GM23338 (cell line): ENCODE measurements around the gene PMM1. TPM values are rescaled to one million over a fixed set of nuclear protein-coding genes. Genes with fewer than 3 reads are reported as not detected.

Source experiments
- ATAC-seq: fragments of 200-7000 bp; cut with Tn5 transposase; 3 replicates; pipeline ENCODE4 v1.9.1; 2020
- DNase-seq: peaks from one replicate; pipeline ENCODE4 v3.0.0-alpha.2; 2015; ENCODE audit warnings: low spot score
- H2AFZ ChIP-seq: fragments of 200-600 bp; sonication (generic); 2 replicates; pipeline ENCODE4 v1.8.0; 2016; ENCODE audit warnings: antibody characterized with exemption, mild to moderate bottlenecking, moderate library complexity
- H3F3A ChIP-seq: fragments of 200-600 bp; sonication (generic); replicated peaks from 2 replicates; pipeline ENCODE4 v1.8.0; 2017; ENCODE audit warnings: antibody characterized with exemption, mixed run types, low read depth
- H3K27ac ChIP-seq: fragments of 200-600 bp; sonication (generic); 2 replicates; pipeline ENCODE4 v1.6.1; 2016; ENCODE audit warnings: low read depth
- H3K27me3 ChIP-seq: fragments of 200-600 bp; sonication (generic); 2 replicates; pipeline ENCODE4 v1.8.0; 2016; ENCODE audit warnings: mild to moderate bottlenecking, mixed run types, moderate library complexity; ENCODE audit not compliant: insufficient read depth
- H3K36me3 ChIP-seq: fragments of 200-600 bp; sonication (generic); 2 replicates; pipeline ENCODE4 v1.8.0; 2016; ENCODE audit warnings: mild to moderate bottlenecking; ENCODE audit not compliant: insufficient read depth
- H3K4me1 ChIP-seq: fragments of 200-600 bp; sonication (generic); 2 replicates; pipeline ENCODE4 v1.8.0; 2016; ENCODE audit warnings: mild to moderate bottlenecking, moderate library complexity; ENCODE audit not compliant: insufficient read depth
- H3K4me2 ChIP-seq: fragments of 200-600 bp; sonication (generic); 2 replicates; pipeline ENCODE4 v1.7.1; 2017; ENCODE audit warnings: mixed run types
- H3K4me3 ChIP-seq: fragments of 200-600 bp; sonication (generic); 2 replicates; pipeline ENCODE4 v1.6.1; 2016; ENCODE audit warnings: mixed run types
- H3K79me2 ChIP-seq: fragments of 200-600 bp; sonication (generic); replicated peaks from 2 replicates; pipeline ENCODE4 v1.8.0; 2017; ENCODE audit warnings: mild to moderate bottlenecking; ENCODE audit not compliant: insufficient read depth
- H3K9me2 ChIP-seq: fragments of 200-600 bp; sonication (generic); 2 replicates; pipeline ENCODE4 v1.8.0; 2017; ENCODE audit not compliant: insufficient read depth
- H4K20me1 ChIP-seq: fragments of 200-600 bp; sonication (generic); replicated peaks from 2 replicates; pipeline ENCODE4 v1.8.0; 2017; ENCODE audit warnings: mild to moderate bottlenecking; ENCODE audit not compliant: insufficient read depth
- H3K27ac Mint-ChIP-seq: 2 replicates; pipeline ENCODE4 v1.8.0; 2020; ENCODE audit warnings: inconsistent platforms, mild to moderate bottlenecking, moderate library complexity, mixed read lengths
- H3K27me3 Mint-ChIP-seq: 3 replicates; pipeline ENCODE4 v1.8.0; 2022; ENCODE audit warnings: low read depth, mild to moderate bottlenecking, moderate library complexity, mixed read lengths, inconsistent platforms; ENCODE audit not compliant: insufficient read depth, poor library complexity
- H3K36me3 Mint-ChIP-seq: 3 replicates; pipeline ENCODE4 v1.8.0; 2021; ENCODE audit warnings: low read depth, mild to moderate bottlenecking, inconsistent platforms, moderate library complexity, mixed read lengths
- H3K4me1 Mint-ChIP-seq: 3 replicates; pipeline ENCODE4 v1.8.0; 2020; ENCODE audit warnings: mild to moderate bottlenecking, inconsistent platforms, mixed read lengths
- H3K4me3 Mint-ChIP-seq: 3 replicates; pipeline ENCODE4 v1.8.0; 2021; ENCODE audit warnings: moderate library complexity, mild to moderate bottlenecking, inconsistent platforms, mixed read lengths
- H3K9me3 Mint-ChIP-seq: 3 replicates; pipeline ENCODE4 v1.8.0; 2020; ENCODE audit warnings: moderate library complexity, mild to moderate bottlenecking, inconsistent platforms, mixed read lengths
- NANOG ChIP-seq: IDR thresholded peaks from 2 replicates; pipeline ENCODE4 v1.6.1; 2016; ENCODE audit warnings: antibody characterized with exemption, borderline replicate concordance
- POLR2AphosphoS5 ChIP-seq: IDR thresholded peaks from 2 replicates; pipeline ENCODE4 v1.6.1; 2016; ENCODE audit warnings: antibody characterized with exemption, low read depth
- STAT1 ChIP-seq: IDR thresholded peaks from one replicate; pipeline ENCODE4 v1.6.1; 2016; ENCODE audit warnings: antibody characterized with exemption; ENCODE audit not compliant: unreplicated experiment
- polyA plus RNA-seq: library from polyadenylated mRNA; unstranded; fragments of >200 nt; fragmentation: Nextera tagmentation; extraction: Ambion mirVana; gene quantifications from 2 replicates; pipeline ENCODE4 v1.2.1, GENCODE V29; 2016
- total RNA-seq: library from RNA; depleted of rRNA; stranded (reverse); fragments of >200 nt; shearing (Covaris generic); gene quantifications from 2 replicates; pipeline ENCODE4 v1.2.3, GENCODE V29; 2014
- TF ChIP-seq, protein P1 (sequence below): fragments of 250-450 bp; sonication (Bioruptor Pico); IDR thresholded peaks from 2 replicates; pipeline ENCODE4 v1.5.0; 2020; ENCODE audit warnings: mild to moderate bottlenecking, moderate library complexity
- TF ChIP-seq, protein P2 (sequence below): IDR thresholded peaks from 2 replicates; pipeline ENCODE4 v1.6.1; 2016; ENCODE audit warnings: antibody characterized with exemption

PMM1 gene
- total and polyA plus RNA-seq, 2 experiments from 2014 or later, result 8.7 to 9.9 TPM

DNA sequence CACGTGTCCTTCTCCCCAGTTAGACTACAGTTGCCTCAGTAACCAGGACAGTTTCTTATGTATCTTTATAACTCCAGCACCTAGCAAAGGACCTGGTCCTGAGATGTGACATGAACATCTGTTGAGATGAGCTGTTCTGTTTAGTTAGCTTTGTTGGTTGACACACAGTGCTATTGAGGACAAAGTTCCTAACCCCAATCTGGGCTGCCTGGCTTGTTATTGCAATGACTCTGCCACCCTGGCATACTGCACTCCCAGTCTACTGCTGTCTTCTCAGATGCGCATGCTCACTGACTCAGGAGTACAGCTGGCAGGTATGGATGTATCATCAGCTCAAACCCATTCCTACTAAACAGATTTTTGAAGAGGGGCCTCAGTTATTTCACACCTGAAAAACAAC, 23.8 kb upstream of the PMM1 start:
- Histone ChIP-seq H3K79me2 (peaks cover 23% of the 10 kb centered on the region), H3K27ac (no peak overlapping the region), H3K36me3 (no peaks in the 10 kb centered on the region), H3K4me2 (no peak overlapping the region), H3K4me1 (no peaks in the 10 kb centered on the region), H4K20me1 (peaks cover 24% of the 10 kb centered on the region), H2AFZ (no peak overlapping the region), H3K27me3 (no peaks in the 10 kb centered on the region), H3K9me2 (no peaks in the 10 kb centered on the region), H3K4me3 (no peak overlapping the region), H3F3A (0 out of 2 replicates have a peak, but pooled peaks cover 2% of the 10 kb centered on the region)
- H3K4me3 Mint-ChIP-seq, result no peak overlapping the region
- TF ChIP-seq STAT1 (no peak), NANOG (no peak), POLR2AphosphoS5 (no peak)
- TF ChIP-seq, protein P1, sequence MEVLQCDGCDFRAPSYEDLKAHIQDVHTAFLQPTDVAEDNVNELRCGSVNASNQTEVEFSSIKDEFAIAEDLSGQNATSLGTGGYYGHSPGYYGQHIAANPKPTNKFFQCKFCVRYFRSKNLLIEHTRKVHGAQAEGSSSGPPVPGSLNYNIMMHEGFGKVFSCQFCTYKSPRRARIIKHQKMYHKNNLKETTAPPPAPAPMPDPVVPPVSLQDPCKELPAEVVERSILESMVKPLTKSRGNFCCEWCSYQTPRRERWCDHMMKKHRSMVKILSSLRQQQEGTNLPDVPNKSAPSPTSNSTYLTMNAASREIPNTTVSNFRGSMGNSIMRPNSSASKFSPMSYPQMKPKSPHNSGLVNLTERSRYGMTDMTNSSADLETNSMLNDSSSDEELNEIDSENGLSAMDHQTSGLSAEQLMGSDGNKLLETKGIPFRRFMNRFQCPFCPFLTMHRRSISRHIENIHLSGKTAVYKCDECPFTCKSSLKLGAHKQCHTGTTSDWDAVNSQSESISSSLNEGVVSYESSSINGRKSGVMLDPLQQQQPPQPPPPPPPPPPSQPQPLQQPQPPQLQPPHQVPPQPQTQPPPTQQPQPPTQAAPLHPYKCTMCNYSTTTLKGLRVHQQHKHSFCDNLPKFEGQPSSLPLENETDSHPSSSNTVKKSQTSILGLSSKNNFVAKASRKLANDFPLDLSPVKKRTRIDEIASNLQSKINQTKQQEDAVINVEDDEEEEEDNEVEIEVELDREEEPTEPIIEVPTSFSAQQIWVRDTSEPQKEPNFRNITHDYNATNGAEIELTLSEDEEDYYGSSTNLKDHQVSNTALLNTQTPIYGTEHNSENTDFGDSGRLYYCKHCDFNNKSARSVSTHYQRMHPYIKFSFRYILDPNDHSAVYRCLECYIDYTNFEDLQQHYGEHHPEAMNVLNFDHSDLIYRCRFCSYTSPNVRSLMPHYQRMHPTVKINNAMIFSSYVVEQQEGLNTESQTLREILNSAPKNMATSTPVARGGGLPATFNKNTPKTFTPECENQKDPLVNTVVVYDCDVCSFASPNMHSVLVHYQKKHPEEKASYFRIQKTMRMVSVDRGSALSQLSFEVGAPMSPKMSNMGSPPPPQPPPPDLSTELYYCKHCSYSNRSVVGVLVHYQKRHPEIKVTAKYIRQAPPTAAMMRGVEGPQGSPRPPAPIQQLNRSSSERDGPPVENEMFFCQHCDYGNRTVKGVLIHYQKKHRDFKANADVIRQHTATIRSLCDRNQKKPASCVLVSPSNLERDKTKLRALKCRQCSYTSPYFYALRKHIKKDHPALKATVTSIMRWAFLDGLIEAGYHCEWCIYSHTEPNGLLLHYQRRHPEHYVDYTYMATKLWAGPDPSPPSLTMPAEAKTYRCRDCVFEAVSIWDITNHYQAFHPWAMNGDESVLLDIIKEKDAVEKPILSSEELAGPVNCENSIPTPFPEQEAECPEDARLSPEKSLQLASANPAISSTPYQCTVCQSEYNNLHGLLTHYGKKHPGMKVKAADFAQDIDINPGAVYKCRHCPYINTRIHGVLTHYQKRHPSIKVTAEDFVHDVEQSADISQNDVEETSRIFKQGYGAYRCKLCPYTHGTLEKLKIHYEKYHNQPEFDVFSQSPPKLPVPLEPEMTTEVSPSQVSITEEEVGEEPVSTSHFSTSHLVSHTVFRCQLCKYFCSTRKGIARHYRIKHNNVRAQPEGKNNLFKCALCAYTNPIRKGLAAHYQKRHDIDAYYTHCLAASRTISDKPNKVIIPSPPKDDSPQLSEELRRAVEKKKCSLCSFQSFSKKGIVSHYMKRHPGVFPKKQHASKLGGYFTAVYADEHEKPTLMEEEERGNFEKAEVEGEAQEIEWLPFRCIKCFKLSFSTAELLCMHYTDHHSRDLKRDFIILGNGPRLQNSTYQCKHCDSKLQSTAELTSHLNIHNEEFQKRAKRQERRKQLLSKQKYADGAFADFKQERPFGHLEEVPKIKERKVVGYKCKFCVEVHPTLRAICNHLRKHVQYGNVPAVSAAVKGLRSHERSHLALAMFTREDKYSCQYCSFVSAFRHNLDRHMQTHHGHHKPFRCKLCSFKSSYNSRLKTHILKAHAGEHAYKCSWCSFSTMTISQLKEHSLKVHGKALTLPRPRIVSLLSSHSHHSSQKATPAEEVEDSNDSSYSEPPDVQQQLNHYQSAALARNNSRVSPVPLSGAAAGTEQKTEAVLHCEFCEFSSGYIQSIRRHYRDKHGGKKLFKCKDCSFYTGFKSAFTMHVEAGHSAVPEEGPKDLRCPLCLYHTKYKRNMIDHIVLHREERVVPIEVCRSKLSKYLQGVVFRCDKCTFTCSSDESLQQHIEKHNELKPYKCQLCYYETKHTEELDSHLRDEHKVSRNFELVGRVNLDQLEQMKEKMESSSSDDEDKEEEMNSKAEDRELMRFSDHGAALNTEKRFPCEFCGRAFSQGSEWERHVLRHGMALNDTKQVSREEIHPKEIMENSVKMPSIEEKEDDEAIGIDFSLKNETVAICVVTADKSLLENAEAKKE, result no peak
- TF ChIP-seq, protein P2, sequence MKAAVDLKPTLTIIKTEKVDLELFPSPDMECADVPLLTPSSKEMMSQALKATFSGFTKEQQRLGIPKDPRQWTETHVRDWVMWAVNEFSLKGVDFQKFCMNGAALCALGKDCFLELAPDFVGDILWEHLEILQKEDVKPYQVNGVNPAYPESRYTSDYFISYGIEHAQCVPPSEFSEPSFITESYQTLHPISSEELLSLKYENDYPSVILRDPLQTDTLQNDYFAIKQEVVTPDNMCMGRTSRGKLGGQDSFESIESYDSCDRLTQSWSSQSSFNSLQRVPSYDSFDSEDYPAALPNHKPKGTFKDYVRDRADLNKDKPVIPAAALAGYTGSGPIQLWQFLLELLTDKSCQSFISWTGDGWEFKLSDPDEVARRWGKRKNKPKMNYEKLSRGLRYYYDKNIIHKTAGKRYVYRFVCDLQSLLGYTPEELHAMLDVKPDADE, result no peak
- H3K27ac Mint-ChIP-seq, result no peak overlapping the region
- peaks cover 4% of the 10 kb centered on the region; the same call in 1 of the 3 replicates for H3K4me1 Mint-ChIP-seq
- no peak for DNase-seq
- ATAC-seq, result no peak
- no peaks in the 10 kb centered on the region for H3K9me3 Mint-ChIP-seq
- H3K36me3 Mint-ChIP-seq, result 0 out of 3 replicates have a peak, but pooled peaks cover 3% of the 10 kb centered on the region
- no peaks in the 10 kb centered on the region for H3K27me3 Mint-ChIP-seq
